ENCODE results near the gene DOLPP1.

DOLPP1 gene

DNA sequence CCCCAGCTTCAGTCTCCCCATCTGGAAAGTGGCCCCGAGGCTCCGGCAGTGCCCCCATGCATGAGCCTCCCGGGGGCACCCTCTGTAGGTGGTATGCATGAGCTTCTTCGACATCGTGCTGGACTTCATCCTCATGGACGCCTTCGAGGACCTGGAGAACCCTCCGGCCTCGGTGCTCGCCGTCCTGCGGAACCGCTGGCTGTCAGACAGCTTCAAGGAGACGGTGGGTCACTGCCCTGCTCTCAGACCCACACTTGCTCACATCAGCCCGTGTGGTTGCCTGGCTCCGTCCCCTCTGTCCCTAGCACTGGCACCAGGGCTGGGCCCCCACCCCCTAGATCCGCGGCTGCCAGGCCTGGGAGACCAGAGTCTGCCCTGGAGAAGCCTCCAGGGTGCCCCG, 12.8 kb upstream of the DOLPP1 start:
- DNase-seq, result no peak

GRCh38 chr9:129068990-129069861, 11.7 kb upstream of the DOLPP1 start:
- DNase-seq, result peak; percentile 23 to 40

- no peak for DNase-seq
Observed at GRCh38 chr9:129069862-129070641, 10.9 kb upstream of the DOLPP1 start.

DNA sequence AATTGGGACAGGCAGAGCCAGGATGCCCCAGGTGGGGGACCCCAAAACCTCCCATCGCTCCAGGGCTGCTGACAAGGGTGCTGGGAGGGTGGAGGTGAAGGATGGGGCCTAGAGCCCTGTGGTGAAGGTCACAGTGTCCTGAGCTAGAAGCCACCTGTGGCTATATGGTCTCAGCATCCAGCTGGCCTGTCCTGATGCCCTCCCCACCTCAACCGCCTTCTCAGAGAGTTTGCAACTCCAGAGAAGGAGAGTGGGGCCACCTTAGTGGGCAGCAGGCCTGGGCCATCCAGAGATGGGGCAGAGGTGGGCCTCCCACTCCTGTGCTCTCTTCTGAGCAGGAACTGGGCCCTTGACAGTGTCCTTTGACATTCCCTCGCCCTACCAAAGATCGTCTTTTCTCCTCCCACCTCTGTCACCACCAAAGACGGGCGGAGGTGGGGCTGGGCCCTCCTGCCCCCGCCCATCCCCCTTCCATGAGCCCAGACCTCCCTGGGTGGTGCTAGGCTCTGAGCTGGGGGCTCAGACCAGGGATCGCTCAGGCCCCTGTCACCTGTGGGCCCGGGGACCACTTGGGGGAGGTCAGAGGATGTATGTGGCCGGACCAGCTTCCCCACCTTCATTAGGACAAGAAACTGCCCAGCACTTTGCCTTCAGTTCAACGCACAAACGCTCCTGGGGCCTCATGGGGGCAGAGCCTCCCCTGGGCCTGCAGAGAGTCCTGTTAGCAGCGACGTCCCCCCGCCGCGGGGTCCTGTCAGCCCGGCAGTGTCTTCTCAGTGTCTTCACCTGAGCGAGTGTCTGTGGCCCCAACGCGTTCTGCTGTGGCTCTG, 10.0 kb upstream of the DOLPP1 start:
- no peak for DNase-seq

DNA sequence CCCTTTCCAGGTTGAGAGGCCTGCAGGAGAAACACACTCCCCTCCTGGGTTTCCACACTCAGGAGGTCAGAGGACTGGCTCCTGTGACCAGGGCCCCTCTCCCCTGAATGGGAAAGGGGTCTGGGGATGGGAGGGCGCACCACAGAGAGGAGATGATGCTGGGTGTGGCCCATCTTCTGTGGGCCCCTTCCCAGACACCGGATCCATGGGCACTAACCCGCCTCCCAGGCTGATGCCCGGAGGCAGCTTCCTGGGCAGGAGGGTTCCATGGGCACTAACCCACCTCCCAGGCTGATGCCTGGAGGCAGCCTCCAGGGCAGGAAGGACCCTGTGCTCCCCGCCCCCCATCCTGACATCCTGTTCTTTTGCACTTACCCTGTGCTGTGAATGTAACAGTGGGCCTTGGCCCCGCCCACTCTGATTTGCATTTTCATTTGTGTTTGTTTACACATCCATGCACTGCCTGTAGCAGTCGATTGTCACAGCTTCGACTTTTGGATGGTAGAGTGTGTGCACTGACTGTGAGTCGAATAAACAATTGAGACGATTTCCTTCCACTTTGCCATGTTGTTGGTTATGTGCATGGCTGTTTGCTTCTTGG, 9.3 kb upstream of the DOLPP1 start:
- DNase-seq, result no peak

GRCh38 chr9:129072171-129072570, 8.7 kb upstream of the DOLPP1 start:
- no peak for DNase-seq

- no peak for DNase-seq
Observed at GRCh38 chr9:129073404-129073803, 7.5 kb upstream of the DOLPP1 start.

GRCh38 chr9:129074106-129074505, 6.8 kb upstream of the DOLPP1 start:
- DNase-seq, result no peak

DNA sequence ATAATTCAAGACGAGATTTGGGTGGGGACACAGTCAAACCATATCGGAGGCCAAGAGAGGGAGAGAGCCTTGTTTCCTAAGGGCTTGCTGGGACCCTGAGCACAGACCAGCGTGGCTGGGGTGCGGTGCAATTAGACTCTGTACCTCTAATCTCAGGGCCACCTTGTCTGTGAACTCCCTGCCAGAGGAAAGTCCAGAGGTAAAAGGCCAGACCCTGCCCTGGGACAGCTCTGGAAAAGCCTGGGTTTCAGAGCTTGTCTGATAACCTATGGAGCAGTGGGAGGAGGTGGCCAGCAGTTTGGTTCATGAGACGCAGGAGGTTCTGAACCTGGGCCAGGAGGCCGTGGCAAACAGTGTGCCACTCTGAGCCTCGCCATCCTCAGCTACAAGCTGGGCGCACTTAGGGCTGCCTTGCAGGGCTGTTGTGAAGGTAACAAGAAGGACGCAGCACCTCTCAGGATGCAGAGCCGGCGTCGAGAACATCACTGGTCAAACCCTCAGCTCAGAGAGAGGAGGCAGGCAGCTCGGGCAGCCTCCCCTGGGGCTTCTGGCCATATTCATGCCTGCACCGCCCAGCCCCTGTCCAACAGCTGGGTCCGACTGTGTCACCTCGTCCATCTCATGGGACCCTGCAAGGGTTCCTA, 4.8 kb upstream of the DOLPP1 start:
- DNase-seq, result no peak

DNA sequence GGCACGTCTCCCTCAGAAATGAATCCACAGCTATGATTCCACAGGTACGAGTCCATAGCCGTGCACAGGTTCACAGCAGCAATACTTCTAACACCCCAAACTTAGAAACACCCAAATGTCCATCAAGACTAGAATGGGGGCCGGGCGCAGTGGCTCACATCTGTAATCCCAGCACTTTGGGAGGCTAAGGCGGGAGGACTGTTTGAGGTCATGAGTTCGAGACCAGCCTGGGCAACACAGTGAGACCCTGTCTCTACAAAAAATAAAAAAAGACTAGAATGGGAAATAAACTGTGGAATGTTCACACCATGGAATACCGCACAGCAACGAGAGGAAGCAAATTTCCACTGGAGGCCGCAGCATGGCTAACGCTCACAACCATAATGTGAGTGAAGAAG, 4.3 kb upstream of the DOLPP1 start:
- DNase-seq, result no peak

GRCh38 chr9:129077236-129077635, 3.7 kb upstream of the DOLPP1 start:
- no peak for DNase-seq

- no peak for DNase-seq
Observed at GRCh38 chr9:129078691-129079503, 2.0 kb upstream of the DOLPP1 start.

DNA sequence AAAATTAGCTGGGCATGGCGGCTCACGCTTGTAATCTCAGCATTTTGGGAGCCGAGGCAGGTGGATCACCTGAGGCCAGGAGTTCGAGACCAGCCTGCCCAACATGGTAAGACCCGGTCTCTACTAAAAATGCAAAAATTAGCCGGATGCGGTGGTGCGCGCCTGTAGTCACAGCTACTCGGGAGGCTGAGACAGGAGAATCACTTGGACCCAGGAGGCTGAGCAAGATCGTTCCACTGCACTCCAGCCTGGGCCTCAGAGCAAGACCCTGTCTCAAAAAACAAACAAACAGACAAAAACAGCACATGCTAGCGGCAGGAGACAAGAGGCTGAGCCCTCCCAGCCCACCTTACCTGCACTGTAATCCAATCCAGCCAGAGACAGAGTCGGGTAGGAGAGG, 1.1 kb upstream of the DOLPP1 start:
- DNase-seq, result no peak

GRCh38 chr9:129080298-129080600, 662 bp upstream of the DOLPP1 start:
- DNase-seq, result no peak

DNA sequence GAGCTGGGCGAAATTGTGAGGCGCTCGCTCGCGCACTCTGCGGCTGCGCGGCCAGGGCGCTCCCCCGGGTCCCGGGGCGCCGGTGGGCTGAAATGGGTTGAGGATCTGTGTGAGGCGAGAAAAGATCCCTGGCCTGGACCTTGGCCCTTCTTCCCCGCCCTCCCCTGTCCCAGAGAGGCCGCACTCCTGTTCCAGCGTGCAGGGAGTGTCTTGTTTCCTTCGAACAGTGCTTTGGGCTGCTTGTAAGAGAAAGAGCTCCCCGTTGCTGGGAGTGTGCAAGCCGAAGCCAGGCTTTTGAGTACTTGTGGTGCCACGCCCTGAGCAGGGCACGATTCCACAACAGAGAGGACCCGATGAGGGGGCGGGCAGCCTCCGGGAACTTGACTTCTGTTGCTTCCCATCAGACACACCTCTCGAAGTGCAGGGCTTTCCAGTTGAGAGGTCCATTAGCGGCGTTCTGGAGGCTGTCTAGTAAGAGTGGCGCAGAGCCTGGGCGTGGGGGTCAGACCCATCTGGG, 535 bp downstream of the DOLPP1 start:
- peak in 1 of 2 donors; percentile 11 for DNase-seq

DNA sequence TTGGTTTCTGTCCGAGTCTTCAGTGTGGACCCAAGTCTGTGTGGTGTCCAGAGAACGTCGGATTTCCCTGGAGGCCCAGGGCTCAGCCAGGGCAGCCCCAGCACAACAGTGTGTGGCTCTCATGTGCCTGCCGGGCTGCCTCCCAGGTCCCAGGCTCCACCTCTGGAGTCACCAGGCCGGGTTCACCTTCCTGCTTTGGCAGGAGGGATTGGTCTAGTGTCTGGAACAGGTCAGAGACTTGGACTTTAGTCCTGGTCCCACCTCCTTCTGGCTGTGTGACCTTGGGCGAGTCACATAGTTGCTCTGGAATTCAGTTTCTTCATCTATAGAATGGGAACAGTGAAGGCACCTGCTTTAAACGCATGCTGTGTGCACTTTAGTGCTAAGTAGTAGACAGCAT, 3.2 kb downstream of the DOLPP1 start:
- no peak for DNase-seq

- no peak for DNase-seq
Observed at GRCh38 chr9:129089246-129089645, 8.3 kb downstream of the DOLPP1 start.

DNA sequence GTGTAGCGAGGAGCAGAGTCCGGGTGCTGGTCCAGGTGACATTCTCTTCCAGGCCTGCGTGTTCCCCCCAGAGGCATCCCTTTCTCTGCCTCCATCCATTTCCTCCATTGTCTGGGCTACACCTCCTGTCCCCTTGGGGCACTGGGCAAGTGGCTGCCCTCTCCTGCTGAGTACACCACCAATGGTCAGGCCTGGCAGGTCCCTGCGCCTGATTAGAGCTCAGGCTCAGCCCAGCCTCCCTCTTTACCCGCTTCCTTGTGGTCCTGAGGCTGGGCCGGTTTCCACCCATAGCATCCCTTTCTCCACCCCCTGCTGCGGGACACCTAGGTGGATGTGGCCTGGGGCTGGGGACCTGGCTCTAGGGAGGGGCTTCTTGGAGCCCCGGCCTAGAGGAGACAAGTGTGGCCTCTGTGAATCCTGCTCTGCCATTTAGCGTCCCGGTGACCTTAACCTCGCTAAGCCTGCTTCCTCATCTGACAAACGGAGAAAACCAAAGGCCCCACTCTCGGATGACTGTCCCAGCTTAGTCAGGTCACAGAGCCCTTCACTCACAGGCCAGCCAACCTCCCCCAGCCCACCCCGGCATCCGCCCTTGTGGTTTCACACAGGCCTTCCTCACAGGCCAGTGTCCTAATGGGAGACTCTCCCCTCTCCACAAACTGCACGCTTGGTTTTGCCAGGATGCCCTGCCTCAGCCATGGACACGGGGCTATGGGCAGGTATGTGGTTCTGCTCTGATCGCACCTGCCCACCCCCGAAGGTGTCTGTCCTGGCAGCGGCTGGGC, 12.9 kb downstream of the DOLPP1 start:
- no peak for DNase-seq

DNA sequence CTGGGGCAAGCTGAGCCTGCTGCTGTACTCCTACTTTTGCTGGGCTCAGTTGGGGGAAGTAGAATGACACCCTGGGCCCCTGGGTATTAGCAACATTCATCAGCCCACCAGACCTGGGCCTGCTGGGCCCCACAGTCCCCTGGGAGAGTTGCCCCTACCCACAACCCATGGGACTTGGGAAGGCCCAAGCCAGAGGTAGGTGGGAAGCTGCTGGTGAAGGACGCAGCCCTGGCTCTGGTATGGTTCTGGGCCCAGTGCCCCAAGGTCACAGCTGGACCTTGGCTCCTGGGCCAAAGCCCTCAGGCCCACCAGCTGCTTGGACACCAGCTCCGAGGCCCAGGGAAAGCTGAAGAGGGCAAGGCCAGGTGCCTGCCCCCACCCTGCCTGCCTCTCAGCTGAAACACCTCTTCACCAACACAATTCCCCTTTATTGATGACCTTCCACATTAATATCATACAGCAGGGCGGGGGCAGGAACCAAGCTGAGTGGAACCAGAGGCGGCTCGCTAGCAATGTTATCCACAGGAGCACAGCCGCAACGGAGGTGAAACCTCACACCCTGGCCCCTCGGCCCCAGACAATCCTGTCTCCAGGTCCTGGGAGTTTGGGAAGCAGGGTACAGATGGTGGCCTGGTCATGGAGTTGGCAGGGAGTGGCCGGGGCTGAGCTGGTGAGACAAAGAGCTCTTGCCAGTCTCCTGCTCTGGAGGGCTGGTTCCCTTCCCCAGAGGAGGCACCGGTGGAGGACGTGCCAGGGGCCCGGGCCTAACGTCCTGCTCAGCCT, 13.7 kb downstream of the DOLPP1 start:
- no peak for DNase-seq

- DNase-seq, result no peak
Observed at GRCh38 chr9:129095170-129095667, 14.3 kb downstream of the DOLPP1 start.
